H1 (cell line): ENCODE measurements around the gene PCSK9.
A peak's percentile ranks its signal among the peaks of the same experiment; 100 is the strongest.

Experiments
- EZH2 ChIP-seq: fragments of 200-600 bp; sonication (generic); IDR thresholded peaks from 2 replicates; pipeline ENCODE4 v1.7.1; 2012; ENCODE audit warnings: low read depth, mild to moderate bottlenecking, moderate library complexity, low read length, inconsistent platforms; ENCODE audit not compliant: severe bottlenecking
- HDAC6 ChIP-seq: IDR thresholded peaks from one replicate; pipeline ENCODE4 v1.7.1; 2012; ENCODE audit warnings: low read depth, mild to moderate bottlenecking, inconsistent platforms, low read length, moderate library complexity
- KDM1A ChIP-seq: fragments of 200-600, 300-600 bp; sonication (generic); IDR thresholded peaks from 2 replicates; pipeline ENCODE4 v1.7.1; 2016; ENCODE audit warnings: mild to moderate bottlenecking, low read length, borderline replicate concordance
- POLR2A ChIP-seq, 2 experiments: IDR thresholded peaks; 1 replicate in 1 of 2; 2 replicates in 1 of 2; pipeline ENCODE4 v1.6.1; 2011; ENCODE audit warnings: low read depth in 2 of 2, low read length in 2 of 2, mild to moderate bottlenecking in 2 of 2; ENCODE audit errors: control extremely low read depth in 1 of 2
- TEAD4 ChIP-seq: IDR thresholded peaks from 2 replicates; pipeline ENCODE4 v1.6.1; 2012; ENCODE audit warnings: low read depth, low read length, inconsistent platforms, mixed read lengths
- TF ChIP-seq, protein P1 (sequence below), 3 experiments: IDR thresholded peaks; 1 replicate in 2 of 3; 2 replicates in 1 of 3; pipeline versions ENCODE4 v1.5.1 to v1.6.1; 2011; ENCODE audit warnings: low read length in 3 of 3, mild to moderate bottlenecking in 3 of 3, inconsistent platforms in 2 of 3, low read depth in 1 of 3, moderate library complexity in 1 of 3; ENCODE audit not compliant: insufficient read depth in 1 of 3; ENCODE audit errors: control extremely low read depth in 1 of 3
- TF ChIP-seq, protein P2 (sequence below): IDR thresholded peaks from 2 replicates; pipeline ENCODE4 v1.6.1; 2012; ENCODE audit warnings: inconsistent platforms

DNA sequence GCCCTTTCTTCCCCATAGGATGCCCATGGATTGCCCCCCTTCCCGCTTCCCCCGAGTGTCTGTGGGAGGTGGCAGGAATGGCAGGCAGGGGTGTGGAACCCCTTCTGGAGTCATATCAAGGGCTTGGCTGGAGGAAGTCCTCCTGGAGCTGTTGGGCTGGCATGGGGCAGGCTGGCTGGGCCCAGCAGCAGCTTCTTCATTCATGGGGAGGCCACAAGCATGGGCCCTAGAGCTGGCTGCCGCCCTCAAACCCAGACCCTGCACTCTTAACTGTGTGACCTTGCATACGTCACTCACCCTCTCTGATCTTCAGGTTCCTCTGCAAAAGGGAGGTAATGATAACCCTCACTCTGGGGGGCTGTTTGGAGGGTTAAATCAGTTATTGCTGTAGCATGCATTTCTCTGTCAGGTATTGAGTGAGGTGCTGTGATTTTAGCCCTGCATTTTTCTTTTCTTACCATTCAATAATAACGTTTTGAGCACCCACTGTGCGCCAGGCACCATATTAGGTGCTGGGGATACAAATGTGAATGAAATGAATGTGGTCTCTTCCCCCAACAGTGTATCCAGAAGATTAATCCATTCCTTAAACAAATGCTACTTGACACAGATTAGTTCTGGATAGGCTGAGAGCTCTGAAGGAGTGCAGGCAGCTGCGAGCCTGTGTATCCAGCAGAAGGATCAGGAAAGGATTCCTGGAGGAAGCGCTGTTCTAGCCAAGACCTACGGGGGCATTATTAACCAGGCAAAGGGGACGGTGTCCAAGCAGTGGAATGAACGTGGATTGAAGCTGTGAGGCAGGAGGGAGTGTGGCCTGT lies 9.3 kb downstream of the PCSK9 start:
- TF ChIP-seq EZH2 = no peak
- TF ChIP-seq, protein P1, sequence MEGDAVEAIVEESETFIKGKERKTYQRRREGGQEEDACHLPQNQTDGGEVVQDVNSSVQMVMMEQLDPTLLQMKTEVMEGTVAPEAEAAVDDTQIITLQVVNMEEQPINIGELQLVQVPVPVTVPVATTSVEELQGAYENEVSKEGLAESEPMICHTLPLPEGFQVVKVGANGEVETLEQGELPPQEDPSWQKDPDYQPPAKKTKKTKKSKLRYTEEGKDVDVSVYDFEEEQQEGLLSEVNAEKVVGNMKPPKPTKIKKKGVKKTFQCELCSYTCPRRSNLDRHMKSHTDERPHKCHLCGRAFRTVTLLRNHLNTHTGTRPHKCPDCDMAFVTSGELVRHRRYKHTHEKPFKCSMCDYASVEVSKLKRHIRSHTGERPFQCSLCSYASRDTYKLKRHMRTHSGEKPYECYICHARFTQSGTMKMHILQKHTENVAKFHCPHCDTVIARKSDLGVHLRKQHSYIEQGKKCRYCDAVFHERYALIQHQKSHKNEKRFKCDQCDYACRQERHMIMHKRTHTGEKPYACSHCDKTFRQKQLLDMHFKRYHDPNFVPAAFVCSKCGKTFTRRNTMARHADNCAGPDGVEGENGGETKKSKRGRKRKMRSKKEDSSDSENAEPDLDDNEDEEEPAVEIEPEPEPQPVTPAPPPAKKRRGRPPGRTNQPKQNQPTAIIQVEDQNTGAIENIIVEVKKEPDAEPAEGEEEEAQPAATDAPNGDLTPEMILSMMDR (IDR thresholded peaks at IDR 0.05; ENCODE audit: control extremely low read depth in 1 of 3, insufficient read depth in 1 of 3, low read depth in 1 of 3, low read length in 3 of 3) = peak in 1 of 3 experiments; percentile 1; a peak in 1 of 4 replicates
- TF ChIP-seq HDAC6 = no peak
- TF ChIP-seq POLR2A (IDR thresholded peaks at IDR 0.05; ENCODE audit: control extremely low read depth in 1 of 2, low read depth in 2 of 2, low read length in 2 of 2) = no peak
- no peak for TF ChIP-seq KDM1A
- TF ChIP-seq, protein P2, sequence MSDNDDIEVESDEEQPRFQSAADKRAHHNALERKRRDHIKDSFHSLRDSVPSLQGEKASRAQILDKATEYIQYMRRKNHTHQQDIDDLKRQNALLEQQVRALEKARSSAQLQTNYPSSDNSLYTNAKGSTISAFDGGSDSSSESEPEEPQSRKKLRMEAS = no peak
- no peak for TF ChIP-seq TEAD4
